Activated CD4-positive, alpha-beta T cell treated with anti-CD3 and anti-CD28 coated beads, Interleukin-2, Interleukin-6, amounts not matched to agents 100 ng/mL and 50 ng/mL, durations not matched to agents 16 hours and 8 hours (primary cell): Measurements from ENCODE around the gene FUT4.
"Not testable (repeated sequence)": the region's sequence is repeated elsewhere in the genome, so short reads cannot be mapped to it uniquely, and the experiment has no call there.

Experiments
- DNase-seq: peaks from one replicate; pipeline ENCODE4 v3.0.0-alpha.2; 2020

Gene FUT4

DNA sequence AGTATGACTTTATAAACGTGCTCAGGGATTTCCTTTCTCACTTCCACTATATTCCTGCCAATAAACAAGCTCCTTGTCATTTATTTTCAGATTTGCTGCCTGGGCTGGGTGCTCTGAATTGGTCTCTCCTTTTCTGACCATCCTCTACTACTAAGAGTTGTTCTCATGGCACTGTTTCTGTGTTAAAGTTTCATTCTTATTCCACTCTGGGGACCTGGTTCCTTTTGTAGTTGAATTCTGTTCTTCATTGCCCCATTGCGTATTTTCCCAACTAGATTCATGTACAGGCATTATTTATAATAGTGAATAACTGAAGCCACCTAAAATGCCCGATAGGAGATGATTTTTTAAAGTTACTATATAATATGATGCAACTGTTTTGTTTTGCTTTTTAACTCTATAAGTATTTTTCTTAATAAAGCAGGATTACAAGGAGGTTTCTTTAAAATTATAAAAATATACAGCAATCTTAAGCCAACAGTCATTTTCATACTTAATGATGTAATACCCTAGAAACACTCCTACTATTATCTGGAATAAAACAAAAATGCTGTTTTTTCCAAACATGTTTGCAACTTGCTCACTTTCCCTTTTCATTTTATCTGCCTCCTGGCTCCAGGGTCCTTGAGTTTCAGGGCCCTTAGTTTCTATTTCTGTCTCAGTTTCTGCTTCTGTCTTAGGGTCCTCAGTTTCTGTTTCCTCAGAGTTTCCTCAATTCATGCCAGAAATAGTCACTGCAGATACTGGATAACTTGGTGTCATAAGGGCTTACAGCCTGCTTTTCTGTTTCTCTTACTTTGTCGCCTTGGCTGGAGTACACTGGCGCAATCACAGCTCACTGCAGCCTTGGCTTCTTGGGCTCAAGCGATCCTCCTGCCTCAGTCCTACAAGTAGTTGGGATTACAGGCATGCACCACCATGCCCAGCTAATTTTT, 9.8 kb upstream of the FUT4 start:
- no peak for DNase-seq

DNA sequence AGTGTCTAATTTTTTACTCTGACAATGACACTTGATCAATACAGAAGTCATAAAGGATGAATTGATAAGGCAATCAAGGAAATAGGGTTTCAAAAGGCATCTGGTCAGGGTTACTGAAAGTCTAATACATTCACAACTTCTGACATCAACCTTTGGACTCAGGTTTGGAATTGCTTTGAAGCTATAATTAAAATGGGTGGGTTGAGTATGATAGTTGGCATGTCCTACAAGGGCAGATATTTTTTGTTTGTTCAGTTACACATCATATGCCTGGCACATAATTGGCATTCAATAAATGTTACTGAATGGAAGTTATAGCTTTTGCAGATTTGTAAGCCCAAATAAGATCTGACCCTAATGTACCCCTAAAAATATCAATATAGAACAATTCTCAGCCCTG, 7.3 kb upstream of the FUT4 start:
- DNase-seq, result no peak

DNA sequence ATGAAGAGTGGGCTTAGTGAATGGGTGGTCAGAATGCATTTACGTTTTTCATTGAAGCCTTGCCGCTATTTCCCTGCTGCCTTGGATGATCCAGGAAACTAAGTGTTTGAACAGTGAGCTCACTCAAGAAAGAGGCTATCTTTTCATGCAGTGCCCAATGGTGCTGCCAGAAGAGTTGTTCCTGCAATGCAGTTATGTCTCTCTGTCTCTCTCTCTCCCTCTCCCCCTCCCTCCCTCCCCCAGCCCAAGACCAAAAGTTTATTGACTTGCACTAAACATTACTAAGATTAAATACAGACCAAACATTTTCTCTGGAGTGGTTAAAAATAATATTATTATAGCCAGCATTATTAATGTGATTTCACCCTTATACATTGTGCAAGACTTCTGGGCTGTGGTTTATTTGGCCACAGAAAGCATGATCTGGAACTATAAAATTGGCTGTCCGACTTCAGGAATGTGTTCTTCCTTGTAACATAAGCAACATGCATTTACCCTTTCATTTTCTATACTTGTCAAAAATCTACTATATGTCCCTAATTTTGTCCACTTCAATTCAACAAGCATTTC, 6.6 kb upstream of the FUT4 start:
- DNase-seq, result no peak

DNA sequence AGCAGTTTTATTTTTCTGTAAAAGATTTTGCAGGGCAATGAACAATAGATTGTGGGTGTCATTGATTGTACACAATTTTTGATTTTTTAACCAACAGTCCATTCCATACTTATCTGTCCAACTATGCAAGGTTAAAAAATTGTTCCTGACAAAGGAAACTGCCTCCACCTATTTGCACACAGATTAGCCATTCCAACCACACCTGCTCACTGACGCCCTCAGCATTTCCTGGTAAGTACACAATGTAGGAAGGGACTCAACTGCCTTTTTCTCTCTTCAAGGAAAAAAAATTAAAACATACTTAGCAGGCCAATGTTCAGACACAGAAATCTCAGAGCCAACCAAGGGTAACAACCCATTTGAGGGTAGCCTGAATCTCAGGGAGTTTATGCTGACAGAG, 4.3 kb upstream of the FUT4 start:
- no peak for DNase-seq

DNA sequence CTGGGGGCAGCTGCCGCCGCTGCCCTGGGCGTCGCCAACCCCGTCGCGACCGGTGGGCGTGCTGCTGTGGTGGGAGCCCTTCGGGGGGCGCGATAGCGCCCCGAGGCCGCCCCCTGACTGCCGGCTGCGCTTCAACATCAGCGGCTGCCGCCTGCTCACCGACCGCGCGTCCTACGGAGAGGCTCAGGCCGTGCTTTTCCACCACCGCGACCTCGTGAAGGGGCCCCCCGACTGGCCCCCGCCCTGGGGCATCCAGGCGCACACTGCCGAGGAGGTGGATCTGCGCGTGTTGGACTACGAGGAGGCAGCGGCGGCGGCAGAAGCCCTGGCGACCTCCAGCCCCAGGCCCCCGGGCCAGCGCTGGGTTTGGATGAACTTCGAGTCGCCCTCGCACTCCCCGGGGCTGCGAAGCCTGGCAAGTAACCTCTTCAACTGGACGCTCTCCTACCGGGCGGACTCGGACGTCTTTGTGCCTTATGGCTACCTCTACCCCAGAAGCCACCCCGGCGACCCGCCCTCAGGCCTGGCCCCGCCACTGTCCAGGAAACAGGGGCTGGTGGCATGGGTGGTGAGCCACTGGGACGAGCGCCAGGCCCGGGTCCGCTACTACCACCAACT, 1.0 kb downstream of the FUT4 start:
- no peak for DNase-seq

DNA sequence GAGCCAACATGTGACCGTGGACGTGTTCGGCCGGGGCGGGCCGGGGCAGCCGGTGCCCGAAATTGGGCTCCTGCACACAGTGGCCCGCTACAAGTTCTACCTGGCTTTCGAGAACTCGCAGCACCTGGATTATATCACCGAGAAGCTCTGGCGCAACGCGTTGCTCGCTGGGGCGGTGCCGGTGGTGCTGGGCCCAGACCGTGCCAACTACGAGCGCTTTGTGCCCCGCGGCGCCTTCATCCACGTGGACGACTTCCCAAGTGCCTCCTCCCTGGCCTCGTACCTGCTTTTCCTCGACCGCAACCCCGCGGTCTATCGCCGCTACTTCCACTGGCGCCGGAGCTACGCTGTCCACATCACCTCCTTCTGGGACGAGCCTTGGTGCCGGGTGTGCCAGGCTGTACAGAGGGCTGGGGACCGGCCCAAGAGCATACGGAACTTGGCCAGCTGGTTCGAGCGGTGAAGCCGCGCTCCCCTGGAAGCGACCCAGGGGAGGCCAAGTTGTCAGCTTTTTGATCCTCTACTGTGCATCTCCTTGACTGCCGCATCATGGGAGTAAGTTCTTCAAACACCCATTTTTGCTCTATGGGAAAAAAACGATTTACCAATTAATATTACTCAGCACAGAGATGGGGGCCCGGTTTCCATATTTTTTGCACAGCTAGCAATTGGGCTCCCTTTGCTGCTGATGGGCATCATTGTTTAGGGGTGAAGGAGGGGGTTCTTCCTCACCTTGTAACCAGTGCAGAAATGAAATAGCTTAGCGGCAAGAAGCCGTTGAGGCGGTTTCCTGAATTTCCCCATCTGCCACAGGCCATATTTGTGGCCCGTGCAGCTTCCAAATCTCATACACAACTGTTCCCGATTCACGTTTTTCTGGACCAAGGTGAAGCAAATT, 1.8 kb downstream of the FUT4 start:
- DNase-seq, result no peak

DNA sequence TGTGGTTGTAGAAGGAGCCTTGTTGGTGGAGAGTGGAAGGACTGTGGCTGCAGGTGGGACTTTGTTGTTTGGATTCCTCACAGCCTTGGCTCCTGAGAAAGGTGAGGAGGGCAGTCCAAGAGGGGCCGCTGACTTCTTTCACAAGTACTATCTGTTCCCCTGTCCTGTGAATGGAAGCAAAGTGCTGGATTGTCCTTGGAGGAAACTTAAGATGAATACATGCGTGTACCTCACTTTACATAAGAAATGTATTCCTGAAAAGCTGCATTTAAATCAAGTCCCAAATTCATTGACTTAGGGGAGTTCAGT, 2.4 kb downstream of the FUT4 start:
- no peak for DNase-seq

DNA sequence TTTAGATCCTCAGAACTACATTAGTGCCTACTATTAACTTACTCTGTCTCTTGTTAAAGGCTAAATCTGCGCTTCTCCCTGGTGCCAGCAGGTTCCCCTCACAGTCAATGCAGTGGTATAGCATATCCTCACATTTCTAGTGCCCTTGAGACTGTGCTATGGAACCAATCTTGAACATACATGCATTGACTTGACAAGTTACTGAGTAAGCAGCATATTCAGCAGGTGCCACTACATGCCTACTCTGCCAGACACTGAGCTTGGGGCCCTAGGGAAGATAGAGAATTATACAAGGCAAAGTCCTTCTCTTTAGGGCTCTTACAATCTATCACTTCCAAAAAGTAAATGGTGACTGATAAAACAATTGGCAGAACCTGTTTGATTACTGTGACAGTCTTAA, 3.2 kb downstream of the FUT4 start:
- no peak for DNase-seq

DNA sequence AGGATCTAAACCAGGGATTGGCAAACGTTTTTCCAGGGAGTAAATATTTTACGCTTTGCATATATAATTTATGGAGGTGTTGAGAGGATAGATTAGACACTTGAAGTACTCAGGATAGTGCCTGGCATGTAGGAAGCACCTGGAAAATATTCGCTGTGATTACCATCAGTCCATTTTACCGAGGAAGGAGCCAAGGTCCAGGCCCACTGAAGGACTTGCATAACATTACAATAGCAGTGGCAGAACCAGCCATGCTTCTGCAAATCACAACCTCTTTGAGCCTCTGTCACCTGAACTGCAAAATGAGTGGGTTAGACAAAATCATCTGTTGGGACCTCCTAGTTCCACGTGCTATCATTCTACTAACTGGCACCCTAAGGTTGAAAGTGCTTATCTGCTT, 5.4 kb downstream of the FUT4 start:
- no peak for DNase-seq

DNA sequence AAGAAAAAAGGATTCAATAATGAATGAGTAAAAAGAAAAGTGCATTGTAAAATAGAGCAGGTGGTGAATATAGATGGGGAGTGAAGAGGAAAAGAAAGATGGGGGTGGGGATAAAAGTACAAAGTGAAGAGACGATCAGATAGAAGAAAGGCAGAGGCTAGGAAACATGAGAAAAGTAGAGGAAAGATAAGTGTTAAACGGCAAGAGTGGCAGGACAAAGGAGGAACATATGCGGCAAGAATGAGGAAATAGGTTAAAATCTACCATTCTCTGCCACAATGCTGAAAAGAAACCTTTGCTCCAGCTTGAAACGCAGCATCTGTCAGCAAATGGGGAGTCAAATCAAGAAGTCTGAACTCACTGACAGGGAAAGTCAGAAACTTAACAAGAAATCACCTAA, 6.8 kb downstream of the FUT4 start:
- no peak for DNase-seq

DNA sequence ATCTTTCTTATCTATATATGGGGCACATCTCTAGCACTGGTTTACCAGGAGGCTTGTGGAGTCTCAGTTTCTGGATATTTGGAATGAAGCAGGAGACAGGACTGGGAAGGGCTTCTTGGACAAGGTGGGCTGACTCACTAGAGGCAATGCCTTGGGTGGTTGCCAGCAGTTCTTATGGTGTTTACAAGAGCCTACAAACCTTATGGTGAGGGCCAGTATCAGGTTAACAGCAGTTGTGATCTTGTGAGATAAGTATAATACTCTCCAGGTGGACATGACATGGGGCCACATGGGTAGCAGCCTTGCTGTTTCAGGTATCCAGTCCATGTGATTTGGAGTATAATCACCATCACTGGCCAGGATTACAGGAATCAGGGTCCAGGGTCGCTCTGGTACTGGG, 10.2 kb downstream of the FUT4 start:
- no peak for DNase-seq

DNA sequence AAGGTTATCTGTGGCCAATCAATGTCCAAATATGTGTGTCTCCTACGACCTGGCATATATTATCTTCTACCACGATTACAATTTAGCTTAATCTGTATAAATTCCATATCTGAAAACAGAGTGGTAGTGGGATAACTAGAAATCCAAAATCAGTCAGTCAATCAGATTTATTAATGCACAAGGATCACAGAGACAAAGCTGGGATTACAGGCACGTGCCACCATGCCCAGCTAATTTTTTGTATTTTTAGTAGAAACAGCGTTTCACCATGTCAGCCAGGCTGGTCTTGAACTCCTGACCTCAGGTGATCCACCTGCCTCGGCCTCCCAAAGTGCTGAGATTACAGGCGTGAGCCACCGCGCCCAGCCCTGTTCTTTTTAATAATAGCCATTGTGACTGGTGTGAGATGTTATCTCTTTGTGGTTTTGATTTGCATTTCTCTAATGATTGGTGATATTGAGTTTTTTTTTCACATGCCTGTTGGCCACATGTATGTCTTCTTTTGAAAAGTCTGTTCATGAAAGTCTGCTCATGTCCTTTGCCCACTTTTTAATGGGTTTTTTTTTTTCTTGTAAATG, 12.1 kb downstream of the FUT4 start:
- not testable (repeated sequence) for DNase-seq

DNA sequence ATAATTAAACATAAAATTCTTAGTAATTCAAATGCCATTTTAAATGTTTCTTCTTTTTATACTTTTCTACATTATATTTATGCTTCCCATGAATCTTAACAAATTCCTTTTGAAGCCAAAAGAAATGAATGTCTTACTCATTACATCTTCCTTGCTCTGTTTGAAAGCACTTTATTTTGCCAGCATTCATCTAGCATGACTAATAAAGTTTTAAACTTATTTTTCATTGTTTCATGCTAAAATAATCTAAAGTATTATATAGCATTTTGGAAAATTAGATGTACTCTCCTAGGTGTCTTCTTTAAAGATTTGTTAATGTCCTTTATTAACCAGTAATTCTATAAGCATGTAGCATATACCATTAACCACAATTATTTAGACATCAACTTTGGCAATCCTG, 13.7 kb downstream of the FUT4 start:
- no peak for DNase-seq

DNA sequence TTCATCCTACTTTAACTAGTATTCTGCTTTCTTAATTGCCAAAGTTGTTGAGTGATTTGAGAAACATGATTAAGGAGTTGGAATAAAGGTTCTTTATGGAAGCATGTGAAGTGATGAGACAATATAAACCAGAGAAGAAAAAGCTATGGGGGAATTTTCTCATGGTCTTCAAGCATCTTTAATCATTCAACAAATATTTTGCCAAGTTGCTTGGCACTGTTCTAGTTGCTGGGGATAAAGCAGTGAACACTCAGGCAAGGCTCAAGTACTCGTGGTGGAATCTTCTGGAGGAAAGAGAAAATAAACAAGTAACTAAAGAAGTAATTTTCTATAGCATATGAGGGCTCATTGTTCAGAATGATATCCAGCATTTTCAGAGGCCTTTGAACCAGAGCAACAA, 14.3 kb downstream of the FUT4 start:
- DNase-seq, result no peak

DNA sequence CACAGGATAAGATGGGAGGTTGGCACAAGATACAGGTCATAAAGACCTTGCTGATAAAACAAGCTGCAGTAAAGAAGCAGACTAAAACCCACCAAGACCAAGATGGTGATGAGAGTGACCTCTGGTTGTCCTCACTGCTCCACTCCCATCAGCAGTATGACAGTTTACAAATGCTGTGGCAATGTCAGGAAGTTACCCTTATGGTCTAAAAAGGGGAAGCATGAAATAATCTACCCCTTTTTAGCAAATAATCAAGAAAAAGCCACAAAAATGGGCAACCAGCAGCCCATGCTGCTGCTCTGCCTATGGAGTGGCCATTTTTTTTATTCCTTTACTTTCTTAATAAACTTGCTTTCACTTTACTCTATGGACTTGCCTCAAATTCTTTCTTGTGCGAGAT, 14.7 kb downstream of the FUT4 start:
- no peak for DNase-seq

DNA sequence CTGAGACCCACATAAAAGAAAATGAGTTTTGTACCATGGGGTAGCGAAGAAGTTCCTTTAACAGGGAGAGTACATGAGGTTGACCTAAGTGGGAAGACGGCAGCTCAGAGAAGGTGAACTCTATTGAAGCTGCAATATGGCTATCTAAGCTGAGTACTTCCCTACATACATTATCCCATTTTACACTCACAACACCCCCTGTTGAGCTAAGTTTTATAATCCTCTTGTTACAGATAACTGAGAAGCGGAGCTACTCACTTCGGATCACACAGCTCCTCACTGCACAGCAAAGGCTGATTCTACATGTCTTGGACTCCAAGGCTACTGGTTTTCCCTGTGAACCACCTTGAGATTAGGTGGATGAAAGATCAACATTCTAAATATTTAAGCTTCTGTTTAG, 15.2 kb downstream of the FUT4 start:
- no peak for DNase-seq

DNA sequence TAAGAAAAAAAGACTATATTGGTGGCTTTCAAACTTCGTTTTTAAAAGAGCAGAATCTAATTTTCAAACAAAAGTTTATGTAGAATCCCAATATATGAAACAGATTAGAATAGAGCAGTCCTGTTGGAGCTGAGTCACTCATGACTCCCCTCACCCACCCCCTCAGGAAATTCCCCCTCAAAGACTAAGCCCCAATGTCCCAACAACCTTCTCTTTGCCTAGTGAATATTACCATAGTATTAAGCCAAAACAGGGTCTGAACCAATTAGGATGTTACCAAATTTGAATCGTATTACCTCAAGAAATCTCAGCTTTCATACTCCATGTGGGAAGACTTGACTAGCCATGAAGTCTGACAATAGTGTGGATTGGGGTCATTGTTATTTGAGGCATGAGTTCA, 15.6 kb downstream of the FUT4 start:
- DNase-seq, result no peak

DNA sequence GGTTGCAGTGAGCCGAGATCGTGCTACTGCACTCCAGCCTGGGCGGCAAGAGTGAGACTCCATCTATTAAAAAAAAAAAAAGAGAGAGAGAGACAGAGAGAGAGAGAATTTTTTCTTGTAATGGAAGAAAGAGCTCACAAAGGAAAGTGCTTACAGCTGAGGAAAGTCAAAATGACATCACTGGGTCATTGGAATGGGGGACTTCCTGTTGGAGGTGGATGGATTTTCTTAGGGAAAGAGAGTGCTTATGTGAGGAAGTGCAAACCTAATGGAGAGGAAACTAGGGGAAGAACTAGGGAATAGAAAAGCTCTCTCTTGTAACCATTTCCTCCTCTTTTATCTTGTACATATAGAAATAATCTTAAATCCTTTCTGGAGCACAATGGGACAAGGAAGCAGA, 17.1 kb downstream of the FUT4 start:
- no peak for DNase-seq

DNA sequence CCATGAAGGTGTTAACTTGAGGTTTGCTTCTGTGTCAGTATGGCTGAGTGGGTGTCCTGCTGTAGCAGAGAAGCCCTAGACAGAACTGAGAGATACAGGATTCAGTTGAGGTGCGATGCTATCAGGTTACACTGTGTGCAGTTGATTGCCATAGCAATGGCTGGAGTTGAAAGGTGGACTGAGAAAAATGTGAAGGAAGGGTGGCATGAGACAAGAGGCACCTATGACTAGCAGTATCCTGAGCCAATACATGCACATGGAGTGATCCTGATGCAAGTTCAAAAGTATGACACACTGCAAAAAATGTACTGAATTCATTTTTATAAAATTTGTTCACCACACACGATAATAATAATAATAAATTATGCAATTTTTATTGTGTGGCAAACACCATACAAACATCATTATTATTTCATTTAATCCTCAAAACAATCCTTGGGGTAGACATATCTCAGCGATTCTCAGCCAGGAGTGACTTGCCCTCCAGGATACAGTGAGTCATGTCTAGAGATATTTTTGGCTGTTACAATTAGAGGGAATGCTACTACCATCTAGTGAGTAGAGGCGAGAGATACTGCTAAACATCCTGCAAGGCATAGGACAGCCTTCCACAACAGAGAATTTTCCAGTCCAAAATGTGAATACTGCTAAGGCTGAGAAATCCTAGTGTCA, 19.6 kb downstream of the FUT4 start:
- DNase-seq, result no peak

DNA sequence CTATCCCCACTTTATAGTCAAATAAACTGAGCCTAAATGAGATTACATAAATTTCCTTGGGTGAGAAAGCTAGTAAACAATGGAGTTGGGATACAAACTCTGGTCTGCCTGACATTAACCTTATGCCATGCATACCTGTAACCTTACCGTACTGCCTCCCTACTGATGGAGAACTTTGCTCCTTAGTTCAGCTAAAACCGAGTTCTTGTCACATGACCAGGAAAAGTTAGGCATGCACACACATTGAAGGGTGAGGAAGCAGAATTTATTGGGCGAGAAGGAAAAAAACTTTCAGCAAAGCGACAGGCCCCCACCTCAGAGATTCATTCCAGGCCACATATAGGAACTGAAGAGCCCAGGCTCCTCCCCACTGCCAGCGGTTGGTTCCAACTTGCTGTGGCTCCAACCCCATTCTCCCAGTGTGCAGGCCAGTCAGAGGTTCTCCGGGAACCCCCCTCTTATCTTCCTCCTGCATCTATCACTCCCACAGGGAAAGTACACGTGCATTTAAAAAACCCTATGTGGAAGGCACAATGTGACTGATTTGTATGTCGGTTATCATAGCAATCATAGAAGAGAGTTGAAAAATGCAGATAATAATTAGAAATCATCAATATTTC, 20.2 kb downstream of the FUT4 start:
- DNase-seq, result no peak

DNA sequence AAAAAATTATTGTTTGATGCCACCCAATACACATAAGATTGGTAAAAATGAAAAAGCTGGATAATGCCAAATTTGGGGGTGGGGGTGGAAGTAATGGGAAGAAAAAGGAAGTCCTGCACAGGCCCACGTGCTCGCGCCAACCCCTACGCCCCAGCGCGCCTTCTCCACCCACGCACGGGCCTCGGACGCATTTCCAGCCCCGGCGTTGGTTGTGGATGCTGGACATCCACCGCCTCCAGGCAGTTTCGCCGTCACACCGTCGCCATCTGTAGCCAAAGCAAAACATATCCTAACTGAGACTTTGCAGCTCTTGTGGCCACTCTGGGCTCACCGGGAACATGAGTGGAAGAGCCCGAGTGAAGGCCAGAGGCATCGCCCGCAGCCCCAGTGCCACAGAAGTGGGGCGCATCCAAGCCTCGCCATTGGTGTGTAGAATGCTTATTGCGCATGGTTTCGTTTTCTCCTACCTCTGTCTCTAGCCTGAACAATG, 23.5 kb downstream of the FUT4 start, which contains the start of gene PIWIL4:
TSS of gene PIWIL4 (plus strand) at position 188 of the 490 bp plus-strand sequence. CDS start at position 339, 151 bp downstream.
- DNase-seq, result no peak

DNA sequence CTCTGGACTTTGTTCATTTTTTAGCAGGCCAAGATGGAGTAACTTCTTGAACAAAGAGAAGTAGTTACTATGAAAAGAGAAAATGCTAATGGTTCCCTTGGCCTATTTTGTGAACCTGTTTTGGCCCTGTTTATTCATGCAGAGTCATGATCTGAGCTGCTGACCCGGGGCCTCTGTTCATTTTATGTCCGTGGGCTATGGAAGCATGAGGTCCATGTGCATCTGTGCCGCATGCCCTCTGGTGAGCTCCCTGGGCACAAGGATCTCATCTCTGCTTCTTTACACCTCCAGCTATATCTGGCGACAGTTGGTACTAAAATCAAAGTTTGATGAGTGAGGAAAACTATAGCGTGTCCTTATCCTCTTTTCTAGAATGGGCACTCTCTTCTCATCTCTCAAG, 24.5 kb downstream of the FUT4 start:
- no peak for DNase-seq
